DND-41 (cell line): ENCODE measurements around the gene PDZK1.

Experiments used
- ATAC-seq: fragments of 200-7000 bp; cut with Tn5 transposase; 3 replicates; pipeline ENCODE4 v1.9.1; 2021; ENCODE audit warnings: low read depth; ENCODE audit not compliant: insufficient read depth
- DNase-seq: peaks from one replicate; pipeline ENCODE4 v3.0.0-alpha.2; 2020
- H2AFZ ChIP-seq: 2 replicates; pipeline ENCODE4 v1.6.0; 2012; ENCODE audit warnings: low read depth, low read length
- H3K27ac ChIP-seq: 2 replicates; pipeline ENCODE4 v1.5.1; 2012; ENCODE audit warnings: low read length, inconsistent platforms
- H3K27me3 ChIP-seq: fragments of 200-600 bp; sonication (generic); 2 replicates; pipeline ENCODE4 v1.6.0; 2012; ENCODE audit warnings: low read length, mild to moderate bottlenecking, inconsistent platforms; ENCODE audit not compliant: insufficient read depth, poor library complexity
- H3K36me3 ChIP-seq: 2 replicates; pipeline ENCODE4 v1.5.1; 2012; ENCODE audit warnings: low read length, inconsistent platforms; ENCODE audit not compliant: insufficient read depth
- H3K4me1 ChIP-seq: 2 replicates; pipeline ENCODE4 v1.5.1; 2012; ENCODE audit warnings: mild to moderate bottlenecking, low read length; ENCODE audit not compliant: insufficient read depth
- H3K4me2 ChIP-seq: 2 replicates; pipeline ENCODE4 v1.6.0; 2012; ENCODE audit warnings: mild to moderate bottlenecking, moderate library complexity, low read length, inconsistent platforms; ENCODE audit not compliant: insufficient read depth
- H3K4me3 ChIP-seq, 2 experiments: fragments of 200-600 bp in 1 of 2; shearing (Covaris generic) in 1 of 2; 2 replicates each; pipeline ENCODE4 v1.5.1; 2012 to 2016; ENCODE audit warnings: inconsistent platforms in 2 of 2, low read length in 2 of 2, mild to moderate bottlenecking in 2 of 2, low read depth in 1 of 2, moderate library complexity in 1 of 2
- H3K79me2 ChIP-seq: 2 replicates; pipeline ENCODE4 v1.6.0; 2012; ENCODE audit warnings: low read length, inconsistent platforms; ENCODE audit not compliant: insufficient read depth
- H3K9ac ChIP-seq: 2 replicates; pipeline ENCODE4 v1.6.0; 2012; ENCODE audit warnings: low read depth, mild to moderate bottlenecking, inconsistent platforms, low read length, moderate library complexity
- H3K9me3 ChIP-seq: 2 replicates; pipeline ENCODE4 v1.5.1; 2012; ENCODE audit warnings: low read length, moderate library complexity, mild to moderate bottlenecking, inconsistent platforms; ENCODE audit not compliant: insufficient read depth, severe bottlenecking
- H4K20me1 ChIP-seq: 2 replicates; pipeline ENCODE4 v1.6.0; 2012; ENCODE audit warnings: low read length; ENCODE audit not compliant: insufficient read depth
- CTCF ChIP-seq: IDR thresholded peaks from 2 replicates; pipeline ENCODE4 v1.5.1; 2012; ENCODE audit warnings: borderline replicate concordance, low read length, moderate library complexity, mild to moderate bottlenecking; ENCODE audit not compliant: poor library complexity, severe bottlenecking; ENCODE audit errors: extremely low read depth
- EZH2 ChIP-seq: IDR thresholded peaks from 3 replicates; pipeline ENCODE4 v1.6.1; 2012; ENCODE audit warnings: borderline replicate concordance, low read depth, mild to moderate bottlenecking, moderate library complexity, low read length, inconsistent platforms; ENCODE audit not compliant: severe bottlenecking

PDZK1 gene

GRCh38 chr1:145710291-145711027 is 3.3 kb upstream of the PDZK1 start:
- DNase-seq (no peak), ATAC-seq (no peak)
- no peak overlapping the region for H3K4me2 ChIP-seq
- H4K20me1 ChIP-seq: no peaks in the 10 kb centered on the region
- no peaks in the 10 kb centered on the region for H3K36me3 ChIP-seq
- no peaks in the 10 kb centered on the region for H3K27me3 ChIP-seq
- no peak overlapping the region for H3K9ac ChIP-seq
- no peak overlapping the region for H3K4me3 ChIP-seq
- no peak overlapping the region for H3K27ac ChIP-seq
- H3K79me2 ChIP-seq: no peaks in the 10 kb centered on the region
- H2AFZ ChIP-seq: no peak overlapping the region
- TF ChIP-seq CTCF: no peak
- no peak for TF ChIP-seq EZH2
- no peaks in the 10 kb centered on the region for H3K9me3 ChIP-seq
- H3K4me1 ChIP-seq: no peaks in the 10 kb centered on the region

DNA sequence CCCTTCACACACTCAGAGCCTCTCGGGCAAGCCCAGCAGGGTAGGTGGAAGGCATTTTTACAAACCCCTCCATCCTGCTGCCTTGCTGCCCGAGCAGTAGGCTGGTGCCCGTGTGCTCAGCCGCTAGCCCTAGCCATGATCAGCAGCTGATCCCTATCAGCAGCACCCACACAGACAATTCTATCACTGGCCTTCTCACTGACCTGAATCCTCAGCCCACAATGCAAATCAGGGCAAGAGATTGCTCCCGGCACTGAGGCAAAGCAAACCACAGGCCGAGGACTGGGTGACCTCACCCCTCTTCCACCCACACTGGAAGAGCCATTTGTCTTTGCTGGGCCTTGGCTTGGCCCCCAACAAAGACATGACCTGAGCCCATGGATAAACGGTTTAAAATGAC is 895 bp upstream of the PDZK1 start:
- H3K27me3 ChIP-seq: no peaks in the 10 kb centered on the region
- no peaks in the 10 kb centered on the region for H3K4me1 ChIP-seq
- no peak overlapping the region for H3K9ac ChIP-seq
- H3K27ac ChIP-seq: no peak overlapping the region
- H2AFZ ChIP-seq: no peak overlapping the region
- H3K9me3 ChIP-seq: no peaks in the 10 kb centered on the region
- H4K20me1 ChIP-seq: no peaks in the 10 kb centered on the region
- TF ChIP-seq CTCF (no peak), EZH2 (no peak)
- no peaks in the 10 kb centered on the region for H3K79me2 ChIP-seq
- no peak overlapping the region for H3K4me3 ChIP-seq
- H3K36me3 ChIP-seq: no peaks in the 10 kb centered on the region
- DNase-seq: no peak
- no peak for ATAC-seq
- no peak overlapping the region for H3K4me2 ChIP-seq

DNA sequence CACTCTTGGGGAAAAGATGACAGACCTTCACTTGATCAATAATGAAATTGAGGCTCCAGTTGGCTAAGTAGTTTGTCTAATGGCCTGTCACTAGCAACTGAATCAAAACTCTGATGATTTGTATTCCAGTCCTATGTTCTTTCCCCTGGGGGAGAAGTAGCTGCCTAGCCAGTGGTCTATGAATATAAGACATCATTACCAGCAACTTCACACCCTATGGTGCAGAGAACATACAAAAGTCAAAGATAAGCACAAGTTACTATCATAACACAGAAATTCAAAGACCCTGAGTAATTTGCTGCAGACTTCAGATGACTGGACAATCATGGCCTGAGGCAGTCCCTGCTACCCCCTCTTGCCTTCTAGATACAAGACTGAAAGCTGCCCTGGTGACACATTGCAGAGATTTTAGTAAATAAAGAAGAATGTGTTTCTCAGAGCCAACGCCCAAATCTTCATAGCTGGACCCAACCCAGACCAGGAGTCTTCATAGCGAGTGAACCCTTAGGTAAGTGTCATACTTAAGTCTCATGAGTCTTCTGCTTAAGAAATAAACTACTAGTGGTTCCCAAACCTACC is 993 bp downstream of the PDZK1 start:
- Histone ChIP-seq H3K4me3 (no peak overlapping the region), H3K9ac (no peak overlapping the region), H3K4me2 (no peak overlapping the region), H3K4me1 (no peaks in the 10 kb centered on the region), H3K27ac (no peak overlapping the region), H3K9me3 (no peaks in the 10 kb centered on the region), H3K79me2 (no peaks in the 10 kb centered on the region), H4K20me1 (no peaks in the 10 kb centered on the region), H3K27me3 (peaks cover 3% of the 10 kb centered on the region), H3K36me3 (no peaks in the 10 kb centered on the region), H2AFZ (no peak overlapping the region)
- TF ChIP-seq EZH2: no peak
- TF ChIP-seq CTCF: no peak
- DNase-seq (no peak), ATAC-seq (no peak)
